ENCODE measurements around the gene PRRX1.

Gene PRRX1

GRCh38 chr1:170691258-170691657, 27.3 kb downstream of the PRRX1 start:
- no peak for DNase-seq (ENCODE audit: low read depth)

- DNase-seq (ENCODE audit: low read depth) = no peak
These were observed 29.1 kb downstream of the PRRX1 start for GRCh38 chr1:170692866-170693575.

DNA sequence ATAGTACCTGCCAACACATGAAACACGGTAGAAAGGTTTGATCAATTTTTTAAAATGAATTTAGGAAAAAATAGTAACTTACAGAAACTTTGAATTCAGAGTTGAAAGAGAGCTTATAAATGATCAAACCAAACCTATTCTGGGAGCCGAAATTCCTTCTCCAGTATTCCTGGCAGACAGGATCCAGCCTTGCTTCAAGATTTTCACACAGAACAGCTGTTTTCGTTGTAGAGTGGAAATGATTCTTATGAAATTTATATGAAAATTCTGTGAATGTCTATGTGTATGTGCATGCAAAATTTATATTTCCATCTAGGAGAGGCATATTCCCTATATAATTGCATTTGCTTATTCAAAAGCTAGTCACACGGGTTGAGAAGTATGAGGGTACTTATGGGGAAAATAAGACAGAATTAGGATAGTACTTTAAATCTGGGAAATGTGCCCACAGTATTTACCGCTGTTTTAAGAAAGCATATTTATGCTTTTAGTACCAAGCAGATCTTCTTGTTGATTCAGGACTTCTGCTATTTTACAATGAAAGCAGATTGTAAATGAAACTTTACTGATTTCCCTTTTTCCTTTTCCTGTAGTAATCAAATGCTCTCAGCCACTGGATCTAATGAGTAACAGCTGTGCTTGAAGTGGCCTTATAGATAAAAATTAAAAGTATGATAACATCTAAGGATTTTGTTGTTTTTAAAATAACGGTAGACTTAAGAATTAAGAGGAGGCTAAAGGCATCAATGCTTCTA, 30.4 kb downstream of the PRRX1 start:
- no peak for DNase-seq (ENCODE audit: low read depth)

DNA sequence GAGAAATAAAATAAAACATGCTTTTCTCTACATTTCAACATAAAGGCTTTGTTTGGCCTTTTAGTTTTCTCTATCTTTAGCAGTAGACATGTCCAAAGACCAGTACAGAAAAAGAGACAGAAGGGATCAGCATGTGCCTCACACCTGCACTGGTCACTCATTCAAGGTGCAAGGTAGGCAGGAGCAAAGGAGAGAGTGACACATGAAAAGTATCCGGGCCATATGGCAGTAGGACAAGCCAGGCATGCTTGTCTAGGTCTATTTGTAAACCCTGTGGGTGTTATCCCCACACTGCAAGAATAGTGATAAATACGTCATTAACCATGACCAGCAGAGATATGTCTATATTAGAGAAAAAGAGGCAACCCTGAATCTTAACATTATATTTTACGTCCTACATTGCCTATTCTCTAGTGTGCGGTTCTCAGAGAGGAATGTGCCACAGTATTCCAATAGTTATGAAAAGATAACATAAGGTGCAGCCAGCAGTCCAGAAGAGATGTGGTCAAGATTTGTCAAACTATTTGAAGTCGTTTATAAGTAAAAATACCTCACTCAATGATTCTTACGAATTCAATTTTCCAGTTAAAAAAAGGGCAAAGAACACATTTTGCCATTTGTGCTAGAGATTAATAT, 32.1 kb downstream of the PRRX1 start:
- DNase-seq (ENCODE audit: low read depth) = no peak

DNA sequence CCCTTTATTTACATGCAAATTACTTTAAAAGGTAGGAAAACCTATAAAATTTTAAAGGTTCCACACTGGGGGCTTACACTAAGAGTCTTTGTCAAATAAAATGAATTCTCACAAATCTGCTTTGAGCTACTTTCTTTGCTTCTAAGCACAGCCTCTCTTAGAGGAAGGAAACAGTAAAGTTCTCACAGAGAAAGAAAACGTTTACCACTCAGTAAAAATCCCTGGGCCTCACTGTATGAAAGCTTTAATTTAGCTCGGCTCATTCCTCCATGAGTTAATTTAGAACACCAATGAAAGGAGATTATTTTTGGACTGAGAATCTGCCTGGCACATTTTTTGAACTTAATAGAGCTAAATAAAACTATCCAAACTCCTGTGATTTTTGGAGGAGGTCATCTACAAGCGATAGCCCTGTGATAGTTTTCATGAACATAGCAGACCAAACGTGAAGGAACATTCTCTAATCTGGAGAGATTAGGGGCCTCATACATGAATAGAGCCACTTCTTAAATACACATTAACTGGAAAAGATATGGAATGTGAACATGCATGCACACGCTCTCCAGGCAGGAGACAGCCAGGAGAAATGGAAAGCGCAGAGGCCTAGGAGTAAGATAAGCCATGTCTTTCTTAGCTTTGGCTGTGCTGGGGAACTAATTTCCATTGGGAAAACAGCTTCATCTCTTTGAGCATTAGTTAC, 32.8 kb downstream of the PRRX1 start:
- no peak for DNase-seq (ENCODE audit: low read depth)

DNA sequence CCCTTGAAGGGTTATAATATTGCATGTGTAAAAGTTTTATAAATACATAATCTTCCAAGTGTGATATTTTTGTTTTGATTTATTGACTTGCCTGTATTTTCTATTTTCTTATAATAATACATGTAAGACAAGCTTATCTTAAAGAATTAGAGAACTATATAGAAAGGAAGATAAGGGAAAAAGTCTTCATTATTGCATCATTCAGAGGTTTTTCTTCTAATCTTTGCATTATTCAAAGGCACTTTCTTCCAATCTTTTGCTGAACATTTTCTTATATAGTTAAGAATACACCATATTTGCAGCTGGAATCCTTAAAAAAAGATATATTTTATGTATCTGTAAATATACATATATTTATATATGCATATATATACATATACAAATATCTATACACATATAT, 33.4 kb downstream of the PRRX1 start:
- no peak for DNase-seq (ENCODE audit: low read depth)

DNA sequence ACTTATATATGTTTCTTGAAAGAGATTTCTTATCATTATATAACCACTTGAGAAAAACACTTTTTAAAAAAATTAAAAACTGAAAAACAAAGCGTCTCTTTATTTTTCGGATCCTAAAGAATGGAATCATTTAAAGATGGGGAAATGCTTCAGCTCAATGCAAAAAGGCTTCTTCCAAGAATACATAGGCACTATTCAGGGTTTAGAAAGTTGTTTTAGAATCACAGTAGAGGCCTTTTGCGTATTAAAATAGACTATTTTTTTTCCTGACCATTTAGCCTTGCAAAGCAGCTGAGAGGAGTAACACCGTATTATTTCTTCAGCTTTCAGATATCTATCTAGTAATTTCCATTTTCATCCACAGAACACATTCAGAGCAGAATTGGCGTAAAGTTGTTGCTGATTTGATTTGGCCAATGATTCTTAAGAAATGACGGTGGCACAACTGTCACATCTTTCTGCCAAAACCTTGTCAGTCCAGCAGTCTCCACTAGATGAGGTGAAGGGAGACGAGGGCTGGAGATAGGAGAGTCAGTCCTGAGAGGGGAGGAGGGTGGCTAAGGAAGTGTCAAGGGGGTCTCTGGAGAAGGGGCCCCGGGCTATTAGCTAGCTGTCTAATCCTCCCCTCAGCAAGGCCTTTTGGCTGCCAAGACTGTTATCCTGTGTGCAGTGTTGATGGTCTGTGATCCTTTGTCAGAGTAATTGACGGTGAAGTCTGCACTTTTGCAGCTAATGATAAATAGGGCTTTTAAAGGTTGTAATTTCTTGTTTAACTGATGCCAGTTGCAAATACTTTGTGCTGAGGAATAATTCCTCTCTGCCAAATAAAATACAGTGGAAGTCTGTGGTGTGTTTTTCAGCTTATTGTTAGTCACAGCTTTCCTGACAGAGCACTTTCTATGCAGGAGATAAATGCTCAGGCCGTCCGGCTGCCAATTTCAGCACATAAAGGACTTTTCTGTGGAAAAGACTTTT, 34.7 kb downstream of the PRRX1 start:
- no peak for DNase-seq (ENCODE audit: low read depth)

DNA sequence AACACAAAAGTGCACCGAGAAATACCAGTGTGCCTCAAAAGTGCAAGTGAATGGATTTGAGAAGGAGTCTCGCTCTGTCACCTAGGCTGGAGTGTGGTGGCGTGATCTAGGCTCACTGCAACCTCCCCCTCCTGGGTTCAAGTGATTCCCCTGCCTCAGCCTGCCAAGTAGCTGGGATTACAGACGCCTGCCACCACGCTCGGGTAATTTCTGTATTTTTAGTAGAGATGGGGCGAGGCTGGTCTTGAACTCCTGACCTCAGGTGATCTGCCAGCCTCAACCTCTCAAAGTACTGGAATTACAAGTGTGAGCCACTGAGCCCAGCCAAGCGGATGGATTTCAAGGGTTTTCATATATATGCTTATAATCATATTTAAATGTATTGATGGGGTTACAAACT, 35.8 kb downstream of the PRRX1 start:
- DNase-seq (ENCODE audit: low read depth) = no peak

- DNase-seq (ENCODE audit: low read depth) = no peak
These were observed 37.1 kb downstream of the PRRX1 start for GRCh38 chr1:170700842-170701615.

- DNase-seq (ENCODE audit: low read depth) = no peak
These were observed 38.0 kb downstream of the PRRX1 start for GRCh38 chr1:170701962-170702361.

GRCh38 chr1:170703591-170703990, 39.7 kb downstream of the PRRX1 start:
- no peak for DNase-seq (ENCODE audit: low read depth)

DNA sequence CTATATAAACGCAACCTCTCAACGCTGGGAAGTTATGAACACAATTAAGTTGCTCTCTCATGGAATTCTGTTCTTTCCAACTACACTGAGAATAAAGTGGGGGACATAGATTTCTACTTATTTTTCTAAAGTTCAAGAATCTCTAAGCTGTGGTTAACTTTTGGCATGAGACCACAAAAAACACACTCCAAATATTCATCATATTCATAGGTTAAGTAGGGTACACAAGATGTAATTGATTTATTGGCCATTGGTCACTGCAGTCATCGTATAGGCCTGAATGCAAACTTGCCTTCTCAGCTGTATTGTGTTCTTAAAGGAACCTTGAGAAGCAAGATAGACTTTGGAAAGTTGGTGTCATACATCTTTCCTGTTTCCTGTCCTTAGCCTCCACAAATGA, 40.3 kb downstream of the PRRX1 start:
- DNase-seq (ENCODE audit: low read depth) = no peak

DNA sequence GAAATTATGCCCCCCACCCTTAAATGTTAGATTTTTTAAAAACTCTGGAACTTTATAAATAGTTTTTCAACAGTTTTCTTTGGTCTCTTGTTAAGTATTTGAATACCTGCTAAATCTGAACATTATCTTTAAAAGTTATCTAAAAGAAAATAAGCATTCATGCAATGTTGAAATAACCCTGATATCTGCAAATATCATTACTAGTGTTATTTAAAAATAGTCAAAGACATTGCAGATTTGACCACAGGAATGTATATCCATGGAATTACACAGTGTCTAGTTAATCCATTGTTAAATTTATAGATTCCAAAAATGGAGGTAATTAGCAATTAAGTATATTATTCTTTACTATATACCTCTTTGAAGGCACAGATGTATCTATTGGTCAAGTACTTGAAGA, 42.0 kb downstream of the PRRX1 start:
- no peak for DNase-seq (ENCODE audit: low read depth)

- no peak for DNase-seq (ENCODE audit: low read depth)
These were observed 43.2 kb downstream of the PRRX1 start for GRCh38 chr1:170707117-170707516.

DNA sequence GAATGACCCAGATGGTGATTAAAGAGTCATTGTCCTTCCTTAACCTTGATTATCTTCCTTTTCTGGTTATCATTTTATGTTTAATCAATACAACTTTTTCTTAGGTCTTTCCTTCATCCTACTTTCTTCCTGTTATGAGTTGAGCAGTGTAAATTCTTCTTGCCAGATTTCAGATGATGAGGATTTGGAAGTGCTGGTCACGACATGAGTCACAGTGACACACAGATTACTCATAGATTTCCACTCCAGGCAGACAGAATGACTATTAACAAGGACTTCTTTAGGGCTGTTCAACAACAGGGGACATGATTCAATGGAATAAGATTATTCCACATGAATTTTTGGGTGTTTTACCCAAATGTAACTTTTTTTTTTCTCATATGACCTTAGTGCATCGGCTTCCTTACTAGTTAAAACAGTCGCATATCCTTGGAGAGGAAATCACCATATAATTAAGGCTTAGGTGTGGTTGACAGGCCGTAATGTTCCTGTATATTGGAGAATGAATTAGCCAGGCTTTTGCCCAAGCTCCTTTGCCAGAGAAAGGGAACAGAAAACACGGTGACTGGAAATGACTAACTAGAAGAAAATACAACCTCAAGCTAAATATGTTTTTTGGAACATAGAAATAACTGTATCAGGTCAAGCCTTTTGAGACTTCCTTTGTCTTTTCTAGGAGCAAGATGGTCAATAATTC, 44.2 kb downstream of the PRRX1 start:
- no peak for DNase-seq (ENCODE audit: low read depth)

DNA sequence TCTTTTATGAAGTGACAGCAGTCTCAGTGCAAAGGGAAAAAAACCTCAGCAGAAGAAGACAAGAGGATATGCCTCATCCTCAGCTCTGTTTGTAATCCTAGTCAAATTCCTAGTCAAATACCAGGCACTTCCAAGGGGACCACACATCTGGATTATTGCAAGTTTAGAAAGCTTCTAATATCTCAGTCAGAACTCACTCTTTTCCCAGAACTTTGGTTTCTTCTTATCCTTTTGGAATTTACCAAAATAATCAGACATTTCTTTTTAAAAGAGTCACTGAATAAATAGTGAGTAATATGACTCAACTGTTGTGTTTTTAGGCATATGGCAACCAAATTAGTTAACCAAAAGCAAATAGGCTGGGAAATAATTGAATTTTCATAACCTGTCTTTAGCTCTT, 47.8 kb downstream of the PRRX1 start:
- no peak for DNase-seq (ENCODE audit: low read depth)

- DNase-seq (ENCODE audit: low read depth) = no peak
These were observed 50.2 kb downstream of the PRRX1 start for GRCh38 chr1:170714163-170714562.

- DNase-seq (ENCODE audit: low read depth) = no peak
These were observed 51.0 kb downstream of the PRRX1 start for GRCh38 chr1:170714938-170715337.

DNA sequence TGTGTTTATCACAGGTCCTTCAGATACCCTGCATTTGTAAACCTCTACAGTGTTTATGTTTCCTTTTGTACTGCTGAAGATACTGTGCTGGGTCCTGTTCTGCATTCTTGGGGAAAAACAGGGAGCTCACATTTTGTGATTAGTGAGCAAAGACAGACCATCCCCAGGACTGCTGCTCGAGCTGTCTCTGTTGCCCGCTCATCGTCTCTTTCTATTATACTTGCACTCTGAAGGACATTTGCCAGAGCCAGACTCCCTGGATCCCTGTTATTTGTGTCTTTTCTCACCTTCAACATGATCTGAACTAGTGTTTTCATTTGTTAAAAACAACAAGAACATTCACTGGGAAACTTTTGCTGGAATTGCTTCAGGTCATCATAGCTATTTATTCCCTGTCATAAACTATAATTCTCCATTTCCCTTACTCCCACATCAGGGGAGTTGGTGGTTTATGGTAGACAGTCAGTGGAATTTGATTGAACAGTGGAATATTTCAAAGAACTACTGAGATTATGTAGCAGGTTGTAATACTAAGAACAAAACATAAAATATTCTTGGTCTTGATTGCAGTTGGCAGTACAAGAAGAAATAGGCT, 53.0 kb downstream of the PRRX1 start:
- DNase-seq (ENCODE audit: low read depth) = no peak

- no peak for DNase-seq (ENCODE audit: low read depth)
These were observed 56.7 kb downstream of the PRRX1 start for GRCh38 chr1:170720661-170721060.

All from T follicular helper cell (primary cell).